GM18520 (cell line): ENCODE data around the gene BLOC1S4.
A peak's percentile ranks its signal among the peaks of the same experiment; 100 is the strongest.

Experiments used
- ATAC-seq: cut with Tn5 transposase; IDR thresholded peaks from one replicate; pipeline ENCODE4 v1.9.1; 2021; ENCODE audit not compliant: unreplicated experiment

Gene BLOC1S4

GRCh38 chr4:6689506-6689960, 26.4 kb upstream of the BLOC1S4 start:
- ATAC-seq, result no peak

DNA sequence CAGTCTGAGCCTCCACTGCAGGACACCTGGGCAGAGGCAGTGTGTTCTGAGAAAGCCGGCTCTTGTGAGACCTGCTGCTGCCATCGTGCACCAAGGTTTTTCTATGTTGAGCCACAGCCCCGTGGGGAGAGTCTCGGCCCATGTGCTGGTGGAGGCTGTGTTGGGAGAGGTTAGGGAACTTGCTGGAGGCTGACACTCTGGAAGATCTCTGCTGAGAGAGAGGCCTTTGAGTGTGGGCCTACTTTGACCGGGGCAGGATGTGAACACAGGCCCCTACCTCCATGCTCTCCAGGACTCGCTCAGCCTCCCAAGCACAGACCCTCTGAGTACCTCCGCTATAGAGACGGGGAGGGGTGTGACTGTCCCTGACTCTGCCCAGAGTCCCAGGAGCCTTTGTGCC, 23.6 kb upstream of the BLOC1S4 start:
- ATAC-seq, result no peak

- no peak for ATAC-seq
Measured at GRCh38 chr4:6692806-6693205, 23.2 kb upstream of the BLOC1S4 start.

- ATAC-seq, result no peak
Measured at GRCh38 chr4:6693231-6694176, 22.5 kb upstream of the BLOC1S4 start, which contains the start of gene S100P. Gene S100P, plus strand, starts transcription at chr4:6693878. Its CDS starts 55 bp downstream, at chr4:6693933.

DNA sequence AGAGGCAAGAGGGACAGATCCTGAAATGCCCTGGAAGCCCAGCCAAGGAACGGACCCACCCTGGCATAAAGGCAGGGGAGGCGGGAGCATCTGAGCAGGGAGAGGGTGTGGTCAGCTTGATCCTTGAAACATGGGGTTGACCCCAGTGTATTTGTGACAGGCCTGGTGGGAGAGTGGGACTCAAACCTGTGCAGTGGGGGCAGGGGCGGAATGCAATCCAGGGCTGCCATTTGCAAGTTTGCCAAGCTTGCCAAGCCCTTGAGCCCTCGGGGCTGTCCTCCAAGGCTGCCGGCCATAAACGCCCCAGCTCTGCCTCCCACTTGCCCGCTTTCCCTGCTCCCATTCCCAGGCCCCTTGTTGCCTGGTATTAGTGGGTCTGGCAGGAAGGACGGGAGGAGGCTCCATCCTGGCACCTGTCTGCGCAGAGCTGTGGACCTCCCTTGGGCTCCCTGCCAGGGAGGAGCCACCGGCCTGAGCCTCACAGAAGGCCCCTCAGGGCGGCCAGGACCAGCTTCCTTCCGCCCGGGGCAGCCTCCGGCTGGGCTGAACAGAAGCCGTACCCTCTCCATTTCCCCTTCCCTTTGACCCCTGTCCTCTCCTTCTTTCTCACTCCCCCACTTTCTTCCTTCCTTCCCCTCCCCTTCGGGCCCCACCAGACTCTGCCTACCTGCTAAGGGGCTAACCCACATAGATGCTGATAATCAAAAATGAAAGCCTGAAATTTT, 21.6 kb upstream of the BLOC1S4 start:
- ATAC-seq, result no peak

GRCh38 chr4:6695660-6696610, 20.0 kb upstream of the BLOC1S4 start:
- no peak for ATAC-seq

GRCh38 chr4:6696611-6697010, 19.4 kb upstream of the BLOC1S4 start:
- ATAC-seq, result no peak

GRCh38 chr4:6697131-6697530, 18.8 kb upstream of the BLOC1S4 start:
- ATAC-seq, result no peak

DNA sequence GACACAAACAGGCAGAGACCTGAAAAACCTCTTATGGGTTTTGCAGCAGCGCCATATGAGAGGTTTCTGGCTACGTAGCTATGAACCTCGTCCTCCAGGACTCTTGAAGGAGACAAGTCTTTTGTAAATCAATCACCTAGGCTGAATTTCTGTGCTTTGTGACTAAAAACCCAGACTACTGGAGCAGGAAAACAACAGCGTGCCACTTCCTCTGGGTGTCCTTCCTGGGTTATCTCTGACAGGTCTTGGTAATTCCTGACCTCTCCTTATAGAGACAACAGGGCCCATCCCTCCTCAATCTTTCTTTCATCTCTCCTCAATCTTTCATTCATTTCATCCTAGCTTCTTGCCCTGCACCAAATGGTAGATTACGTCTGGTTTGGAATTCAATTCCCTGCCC, 16.6 kb upstream of the BLOC1S4 start:
- ATAC-seq, result no peak

DNA sequence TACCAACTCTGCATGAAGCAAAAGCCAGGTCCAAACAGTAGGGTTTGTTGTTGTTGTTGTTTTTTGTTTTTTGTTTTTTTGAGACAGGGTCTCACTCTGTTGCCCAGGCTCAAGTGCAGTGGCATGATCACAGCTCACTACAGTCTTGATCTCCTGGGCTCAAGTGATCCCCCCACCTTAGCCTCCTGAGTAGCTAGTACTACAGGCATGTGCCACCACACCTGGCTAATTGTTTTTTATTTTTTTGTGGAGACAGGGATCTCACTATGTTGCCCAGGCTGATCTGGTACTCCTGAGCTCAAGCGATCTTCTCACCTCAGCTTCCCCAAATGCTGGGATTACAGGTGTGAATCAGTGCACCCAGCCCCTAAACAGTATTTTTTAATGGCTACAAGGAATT, 16.1 kb upstream of the BLOC1S4 start:
- ATAC-seq, result no peak

- no peak for ATAC-seq
Measured at GRCh38 chr4:6701371-6701770, 14.6 kb upstream of the BLOC1S4 start.

DNA sequence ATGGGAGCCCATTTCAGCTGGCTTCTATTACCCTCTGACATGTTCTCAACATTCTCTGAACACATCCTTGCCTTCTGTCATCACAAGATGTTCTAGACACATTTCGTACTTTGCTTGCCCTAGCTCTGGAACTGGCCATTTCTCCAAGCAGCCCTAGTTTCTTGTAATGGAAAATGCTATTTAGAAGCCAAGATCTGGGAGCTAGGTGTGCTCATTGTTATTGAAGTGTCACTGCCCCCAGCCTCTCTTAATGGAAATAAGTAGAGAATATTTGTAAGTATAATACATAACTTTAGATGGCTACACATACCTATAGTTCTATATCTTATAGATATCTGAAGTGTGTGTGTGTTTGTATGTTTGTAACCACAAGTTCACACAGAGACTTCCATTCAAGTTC, 13.2 kb upstream of the BLOC1S4 start:
- ATAC-seq, result no peak

DNA sequence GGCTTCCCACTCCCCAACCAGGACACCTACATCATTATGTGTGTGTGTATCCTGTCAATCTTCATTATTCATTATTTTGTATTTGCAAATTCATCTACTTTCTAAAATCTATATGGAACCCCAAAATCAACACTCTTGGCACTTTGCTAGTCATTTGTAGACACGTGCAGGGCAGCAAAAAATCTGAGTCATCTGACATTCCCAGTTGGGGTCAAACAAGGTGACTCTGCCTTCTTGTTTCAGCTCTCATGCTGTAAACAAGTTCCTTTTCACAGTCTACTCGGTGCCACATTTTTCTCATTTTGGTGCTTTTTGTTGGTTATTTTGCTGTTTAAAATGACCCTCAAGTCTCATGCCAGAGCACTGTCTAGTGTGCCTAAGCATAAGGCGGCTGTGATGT, 12.2 kb upstream of the BLOC1S4 start:
- no peak for ATAC-seq

GRCh38 chr4:6705646-6706045, 10.3 kb upstream of the BLOC1S4 start:
- no peak for ATAC-seq

GRCh38 chr4:6706173-6706572, 9.8 kb upstream of the BLOC1S4 start:
- no peak for ATAC-seq

- ATAC-seq, result peak; percentile 40
Measured at GRCh38 chr4:6709230-6710114, 6.5 kb upstream of the BLOC1S4 start, which contains the start of gene MRFAP1L1. Gene MRFAP1L1, minus strand, starts transcription at chr4:6709865. Its CDS starts 236 bp downstream, at chr4:6709629.

- ATAC-seq, result no peak
Measured at GRCh38 chr4:6710282-6710681, 5.7 kb upstream of the BLOC1S4 start.

GRCh38 chr4:6710996-6711395, 5.0 kb upstream of the BLOC1S4 start:
- no peak for ATAC-seq

DNA sequence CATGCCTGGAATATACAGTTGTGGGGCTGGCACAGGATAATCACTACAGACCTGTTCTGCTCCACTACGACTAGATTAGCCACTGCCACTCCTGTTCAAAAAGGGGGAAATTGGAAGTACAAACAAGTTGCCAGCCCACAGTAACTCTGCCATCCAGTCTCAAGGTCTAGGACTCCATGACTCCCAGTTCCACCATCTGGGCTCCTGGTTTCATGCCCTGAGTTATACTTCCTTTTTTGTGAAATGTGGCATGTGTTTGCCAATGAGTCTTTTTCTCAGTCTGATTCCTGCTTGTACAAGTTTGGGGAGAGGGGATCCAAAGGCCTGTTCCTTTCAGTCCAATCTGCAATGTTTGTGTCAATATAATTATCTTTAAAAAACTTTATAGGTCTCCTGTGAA, 1.0 kb upstream of the BLOC1S4 start:
- no peak for ATAC-seq

- ATAC-seq, result no peak
Measured at GRCh38 chr4:6715704-6716017, 313 bp upstream of the BLOC1S4 start.
